ENCODE measurements around the gene CLNK.

The CLNK gene

DNA sequence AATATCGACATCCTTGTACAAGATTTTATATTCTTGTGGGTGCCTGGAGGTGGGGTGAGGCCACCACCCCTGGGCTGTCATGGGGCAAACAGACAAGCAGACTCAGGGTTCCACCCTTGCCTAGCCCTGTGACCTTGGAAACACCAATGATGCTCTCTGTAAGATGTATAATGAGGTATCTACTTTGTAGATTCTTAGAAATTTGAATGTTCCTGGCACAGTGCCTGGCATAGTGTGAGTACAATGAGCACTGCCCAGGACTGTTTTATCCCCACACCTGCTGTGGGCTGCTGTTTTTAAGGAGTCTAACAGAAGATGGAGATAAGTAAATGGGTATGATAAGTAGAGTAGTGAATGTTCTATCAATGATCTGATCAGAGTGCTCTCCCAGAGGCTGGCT lies 230.4 kb downstream of the CLNK start:
- no peak overlapping the region for H3K4me3 ChIP-seq (ENCODE audit: low read length)
- TF ChIP-seq, protein P1, sequence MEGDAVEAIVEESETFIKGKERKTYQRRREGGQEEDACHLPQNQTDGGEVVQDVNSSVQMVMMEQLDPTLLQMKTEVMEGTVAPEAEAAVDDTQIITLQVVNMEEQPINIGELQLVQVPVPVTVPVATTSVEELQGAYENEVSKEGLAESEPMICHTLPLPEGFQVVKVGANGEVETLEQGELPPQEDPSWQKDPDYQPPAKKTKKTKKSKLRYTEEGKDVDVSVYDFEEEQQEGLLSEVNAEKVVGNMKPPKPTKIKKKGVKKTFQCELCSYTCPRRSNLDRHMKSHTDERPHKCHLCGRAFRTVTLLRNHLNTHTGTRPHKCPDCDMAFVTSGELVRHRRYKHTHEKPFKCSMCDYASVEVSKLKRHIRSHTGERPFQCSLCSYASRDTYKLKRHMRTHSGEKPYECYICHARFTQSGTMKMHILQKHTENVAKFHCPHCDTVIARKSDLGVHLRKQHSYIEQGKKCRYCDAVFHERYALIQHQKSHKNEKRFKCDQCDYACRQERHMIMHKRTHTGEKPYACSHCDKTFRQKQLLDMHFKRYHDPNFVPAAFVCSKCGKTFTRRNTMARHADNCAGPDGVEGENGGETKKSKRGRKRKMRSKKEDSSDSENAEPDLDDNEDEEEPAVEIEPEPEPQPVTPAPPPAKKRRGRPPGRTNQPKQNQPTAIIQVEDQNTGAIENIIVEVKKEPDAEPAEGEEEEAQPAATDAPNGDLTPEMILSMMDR (IDR thresholded peaks at IDR 0.05; ENCODE audit: insufficient read depth, low read depth, low read length, missing control alignments) = no peak
- DNase-seq (ENCODE audit: low read depth) = no peak

DNA sequence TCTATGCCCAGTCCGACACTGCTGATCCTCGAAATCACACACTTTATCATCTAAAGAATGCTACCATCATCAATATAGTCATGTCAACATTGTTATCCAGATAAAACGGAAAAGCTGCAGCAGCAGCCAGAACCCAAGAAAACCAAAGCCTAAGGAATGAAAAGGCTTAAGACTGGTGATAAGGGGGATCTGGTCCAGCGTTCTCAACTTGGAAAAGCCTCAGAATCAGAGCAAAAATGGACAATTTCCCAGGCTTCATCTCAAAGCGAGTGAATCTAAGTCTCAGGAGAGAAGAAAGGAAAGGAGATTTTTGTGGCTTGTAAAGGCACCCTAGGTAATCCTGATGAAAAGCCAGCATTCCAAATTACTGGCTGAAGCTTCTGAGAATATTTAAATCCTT lies 235.6 kb downstream of the CLNK start:
- no peak overlapping the region for H3K4me3 ChIP-seq (ENCODE audit: low read length)
- TF ChIP-seq, protein P1 (IDR thresholded peaks at IDR 0.05; ENCODE audit: insufficient read depth, low read depth, low read length, missing control alignments) = no peak
- DNase-seq (ENCODE audit: low read depth) = no peak

DNA sequence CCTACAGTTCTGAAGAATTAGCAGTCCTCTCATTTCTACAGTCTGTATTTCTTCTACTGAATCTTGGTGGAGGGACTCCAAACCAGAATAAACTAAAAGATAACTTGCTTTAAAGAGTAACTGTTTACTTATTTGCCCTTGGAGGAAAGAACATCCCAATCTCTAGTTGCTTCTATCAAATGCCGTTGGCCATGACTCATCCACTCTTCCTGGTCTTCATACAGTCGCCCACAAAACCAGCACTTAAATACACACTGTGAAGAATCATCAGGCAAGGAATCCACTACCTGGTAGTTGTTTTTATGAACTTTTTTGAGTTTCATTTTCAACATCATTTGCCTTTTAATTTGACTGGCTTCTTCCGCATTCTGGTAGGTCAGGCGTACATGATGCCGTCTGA lies 241.6 kb downstream of the CLNK start:
- H3K4me3 ChIP-seq (ENCODE audit: low read length) = no peak overlapping the region
- TF ChIP-seq, protein P1 (IDR thresholded peaks at IDR 0.05; ENCODE audit: insufficient read depth, low read depth, low read length, missing control alignments) = no peak
- DNase-seq (ENCODE audit: low read depth) = no peak

DNA sequence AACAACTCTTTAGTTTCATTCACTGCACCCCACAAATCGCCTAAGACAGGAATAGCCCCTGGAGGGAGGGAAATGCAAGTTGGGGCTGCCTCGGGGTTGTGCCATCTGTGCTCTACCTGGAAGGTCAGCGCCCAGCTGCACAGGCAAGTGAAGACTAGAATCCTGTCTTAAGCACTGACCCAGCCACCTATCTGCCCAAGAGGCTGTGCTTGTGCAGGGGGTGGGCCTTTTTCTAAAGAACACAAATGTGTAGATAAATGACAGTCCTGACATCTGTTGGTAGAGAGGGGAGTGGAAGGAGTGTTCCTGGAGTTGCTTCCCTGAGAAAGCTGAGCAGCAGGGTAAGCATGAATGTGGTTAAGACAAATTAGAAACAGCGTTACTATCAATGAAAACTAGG lies 243.1 kb downstream of the CLNK start:
- TF ChIP-seq, protein P1 (IDR thresholded peaks at IDR 0.05; ENCODE audit: insufficient read depth, low read depth, low read length, missing control alignments) = no peak
- H3K4me3 ChIP-seq (ENCODE audit: low read length) = no peak overlapping the region
- DNase-seq (ENCODE audit: low read depth) = no peak

DNA sequence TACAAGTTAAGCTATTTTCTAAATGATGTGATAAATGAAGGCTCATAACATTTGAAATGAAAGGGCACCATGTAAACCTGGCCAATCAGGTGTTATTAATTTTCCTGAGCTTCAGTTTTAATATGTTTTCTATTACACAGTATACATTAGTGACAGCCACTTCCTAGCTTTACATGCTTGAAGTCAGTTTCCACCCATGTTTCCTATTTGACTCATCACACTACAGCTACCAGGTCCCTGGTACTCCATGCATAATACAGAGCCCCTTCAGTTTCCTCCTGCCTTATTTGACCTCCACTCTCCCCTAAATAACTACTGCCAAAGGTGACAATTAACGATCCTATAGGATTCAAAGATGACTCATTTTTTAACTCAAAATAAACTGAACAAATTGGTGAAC lies 245.6 kb downstream of the CLNK start:
- no peak for DNase-seq (ENCODE audit: low read depth)
- no peak overlapping the region for H3K4me3 ChIP-seq (ENCODE audit: low read length)
- TF ChIP-seq, protein P1 (IDR thresholded peaks at IDR 0.05; ENCODE audit: insufficient read depth, low read depth, low read length, missing control alignments) = no peak

DNA sequence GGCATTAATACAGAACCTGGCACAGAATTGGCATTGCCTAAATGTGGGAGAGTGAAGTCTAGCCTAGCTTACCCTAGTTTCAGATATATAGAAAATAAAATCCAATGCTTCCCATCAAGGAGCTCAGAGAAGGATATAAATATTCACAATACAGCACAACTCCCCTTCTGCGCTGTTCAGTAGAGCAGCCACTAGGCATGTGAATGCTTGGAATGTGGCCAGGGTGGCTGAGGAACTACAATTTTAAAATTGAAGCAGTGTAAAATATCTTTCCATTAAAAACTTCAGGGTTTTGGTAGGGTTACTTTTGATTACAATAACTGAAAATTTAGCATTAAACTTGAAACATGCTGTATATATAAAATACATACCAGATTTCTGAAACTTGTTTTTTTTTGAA lies 246.8 kb downstream of the CLNK start:
- TF ChIP-seq, protein P1 (IDR thresholded peaks at IDR 0.05; ENCODE audit: insufficient read depth, low read depth, low read length, missing control alignments) = no peak
- no peak overlapping the region for H3K4me3 ChIP-seq (ENCODE audit: low read length)
- DNase-seq (ENCODE audit: low read depth) = no peak
